Cardiac fibroblast (primary cell): ENCODE results near the gene IL17RC.

ENCODE experiments used
- DNase-seq, 2 donors: peaks; one replicate each; pipeline versions ENCODE4 v3.0.0 to v3.0.0-alpha.2; 2010; ENCODE audit warnings: low read depth in 2 of 2
- H3K4me3 ChIP-seq, 2 donors: replicated peaks in 1 of 2; 1 replicate in 1 of 2; 2 replicates in 1 of 2; pipeline ENCODE4 v1.5.1; 2011; ENCODE audit warnings: low read depth in 2 of 2, low read length in 2 of 2, mild to moderate bottlenecking in 2 of 2, moderate library complexity in 1 of 2
- TF ChIP-seq, protein P1 (sequence below): IDR thresholded peaks from one replicate; pipeline ENCODE4 v1.5.1; 2011; ENCODE audit warnings: low read depth, mild to moderate bottlenecking, low read length, inconsistent platforms

The IL17RC gene

DNA sequence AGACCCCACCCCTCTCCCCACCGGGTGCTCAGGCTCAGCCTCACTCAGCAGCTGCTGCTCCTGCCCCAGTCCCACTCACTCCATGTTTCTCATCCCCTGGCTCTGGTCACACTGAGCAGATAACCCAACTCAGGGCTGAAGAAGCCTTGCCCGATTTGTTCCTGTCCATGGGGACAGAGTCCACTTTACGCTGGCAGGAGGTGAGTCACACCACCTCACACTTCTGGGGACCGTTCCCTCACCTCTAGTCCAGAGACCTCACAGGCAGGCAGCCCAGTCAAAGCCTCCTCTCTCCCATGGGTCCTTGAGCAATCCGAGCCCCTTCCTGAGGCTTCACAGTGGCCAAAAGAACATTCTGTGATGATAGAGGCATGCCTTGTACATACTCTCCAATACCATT lies 38.2 kb upstream of the IL17RC start:
- TF ChIP-seq, protein P1, sequence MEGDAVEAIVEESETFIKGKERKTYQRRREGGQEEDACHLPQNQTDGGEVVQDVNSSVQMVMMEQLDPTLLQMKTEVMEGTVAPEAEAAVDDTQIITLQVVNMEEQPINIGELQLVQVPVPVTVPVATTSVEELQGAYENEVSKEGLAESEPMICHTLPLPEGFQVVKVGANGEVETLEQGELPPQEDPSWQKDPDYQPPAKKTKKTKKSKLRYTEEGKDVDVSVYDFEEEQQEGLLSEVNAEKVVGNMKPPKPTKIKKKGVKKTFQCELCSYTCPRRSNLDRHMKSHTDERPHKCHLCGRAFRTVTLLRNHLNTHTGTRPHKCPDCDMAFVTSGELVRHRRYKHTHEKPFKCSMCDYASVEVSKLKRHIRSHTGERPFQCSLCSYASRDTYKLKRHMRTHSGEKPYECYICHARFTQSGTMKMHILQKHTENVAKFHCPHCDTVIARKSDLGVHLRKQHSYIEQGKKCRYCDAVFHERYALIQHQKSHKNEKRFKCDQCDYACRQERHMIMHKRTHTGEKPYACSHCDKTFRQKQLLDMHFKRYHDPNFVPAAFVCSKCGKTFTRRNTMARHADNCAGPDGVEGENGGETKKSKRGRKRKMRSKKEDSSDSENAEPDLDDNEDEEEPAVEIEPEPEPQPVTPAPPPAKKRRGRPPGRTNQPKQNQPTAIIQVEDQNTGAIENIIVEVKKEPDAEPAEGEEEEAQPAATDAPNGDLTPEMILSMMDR, result no peak
- H3K4me3 ChIP-seq, result no peak overlapping the region
- DNase-seq, result peak; percentile 42 to 83

DNA sequence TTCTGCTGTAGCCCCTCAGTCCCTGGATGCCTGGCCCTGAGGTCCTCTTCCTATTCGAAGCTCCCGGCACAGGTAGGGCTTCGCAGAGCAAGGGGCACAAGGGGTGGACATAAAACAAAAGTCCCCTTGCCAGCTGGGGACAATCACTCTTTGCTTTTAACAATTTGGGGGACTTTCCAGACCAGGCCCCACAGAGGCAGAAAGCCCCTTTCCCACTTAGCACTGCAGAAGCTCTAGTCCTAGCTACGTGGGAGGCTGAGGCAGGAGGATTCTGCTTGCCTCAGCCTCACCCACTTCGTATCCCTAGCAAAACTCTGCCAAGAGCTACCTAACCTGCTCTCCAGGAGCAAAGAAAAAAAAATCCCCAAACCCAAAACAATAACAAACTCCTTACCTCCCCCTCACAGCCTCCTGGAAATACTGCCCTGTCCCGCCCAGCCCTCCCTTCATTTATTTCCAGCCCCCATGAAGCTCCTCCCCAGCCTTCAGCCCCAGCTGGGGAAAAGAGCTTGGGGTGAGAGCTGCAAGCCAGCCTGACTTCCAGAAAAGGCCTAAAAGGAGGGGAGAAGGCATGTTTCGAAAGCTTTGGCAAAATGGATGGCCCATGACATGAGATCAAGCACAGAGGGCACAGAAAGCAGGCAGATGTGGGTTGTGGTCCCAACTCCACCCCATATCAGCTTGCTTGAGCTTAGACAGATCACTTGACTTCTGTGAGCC lies 36.9 kb upstream of the IL17RC start, which contains the start of gene CIDEC:
CIDEC (minus strand) TSS at position 424 of the 720 bp plus-strand sequence. CDS start 1,767 bp downstream, outside the sequence.
- no peak within 1 kb of the TSS for H3K4me3 ChIP-seq
- no peak for DNase-seq
- TF ChIP-seq, protein P1, result no peak

DNA sequence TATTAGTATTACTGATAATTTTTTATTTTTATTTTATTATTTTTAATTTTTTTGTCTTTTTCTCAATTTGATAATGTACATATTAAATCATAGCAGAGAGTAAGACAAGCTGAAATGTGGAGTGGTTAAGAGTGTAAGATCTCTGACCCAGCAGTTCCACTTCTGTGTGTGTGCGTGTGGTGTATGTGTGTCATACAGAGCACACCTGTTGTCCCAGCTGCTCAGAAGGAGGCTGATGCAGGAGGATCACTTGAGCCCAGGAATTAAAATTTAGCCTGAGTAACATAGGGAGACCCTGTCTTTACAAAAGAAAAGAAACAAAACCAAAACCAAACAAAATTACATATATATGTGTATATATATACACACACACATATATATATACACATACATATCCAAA lies 35.5 kb upstream of the IL17RC start:
- H3K4me3 ChIP-seq, result no peak overlapping the region
- TF ChIP-seq, protein P1, result no peak
- DNase-seq, result no peak

DNA sequence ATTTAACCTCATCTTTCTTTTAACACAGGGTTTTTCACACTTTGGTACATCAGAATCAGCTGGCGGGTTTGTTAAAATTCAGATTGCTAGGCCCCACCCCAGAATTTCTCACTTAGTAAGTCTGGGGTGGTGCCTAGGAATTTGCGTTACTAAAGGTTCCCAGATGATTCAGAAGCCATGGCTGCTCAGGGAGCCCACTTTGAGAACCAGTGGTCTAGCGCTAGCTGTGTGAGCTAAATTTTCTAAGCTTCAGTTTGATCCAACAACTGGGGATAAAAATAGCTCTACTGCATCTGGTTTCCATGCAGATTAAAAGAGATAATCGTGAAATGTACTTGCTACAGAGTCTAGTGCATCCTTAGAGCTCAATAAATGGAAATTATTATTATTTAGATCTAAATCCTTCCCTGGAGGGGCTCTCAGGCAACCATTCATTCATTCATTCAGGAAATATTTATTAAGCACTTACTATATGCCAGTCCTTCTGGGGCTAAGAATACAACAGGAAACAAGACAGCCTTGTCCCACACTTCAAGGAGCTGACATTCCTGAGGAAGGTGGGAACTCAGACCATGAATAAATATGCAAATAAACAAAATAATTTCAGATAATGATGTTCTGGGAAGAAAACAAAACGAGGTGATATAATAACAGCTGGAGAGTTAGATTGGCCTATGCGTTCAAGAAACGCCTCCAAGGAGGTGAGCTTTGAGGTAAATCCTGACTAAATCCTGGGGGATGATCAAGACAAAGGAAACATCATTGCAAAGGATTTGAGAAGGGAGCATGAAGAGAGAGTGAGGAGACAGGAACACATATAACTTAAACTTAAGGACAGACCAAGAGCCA lies 33.0 kb upstream of the IL17RC start:
- peak; percentile 44 to 84 for DNase-seq
- TF ChIP-seq, protein P1, result no peak
- H3K4me3 ChIP-seq, result no peak overlapping the region

DNA sequence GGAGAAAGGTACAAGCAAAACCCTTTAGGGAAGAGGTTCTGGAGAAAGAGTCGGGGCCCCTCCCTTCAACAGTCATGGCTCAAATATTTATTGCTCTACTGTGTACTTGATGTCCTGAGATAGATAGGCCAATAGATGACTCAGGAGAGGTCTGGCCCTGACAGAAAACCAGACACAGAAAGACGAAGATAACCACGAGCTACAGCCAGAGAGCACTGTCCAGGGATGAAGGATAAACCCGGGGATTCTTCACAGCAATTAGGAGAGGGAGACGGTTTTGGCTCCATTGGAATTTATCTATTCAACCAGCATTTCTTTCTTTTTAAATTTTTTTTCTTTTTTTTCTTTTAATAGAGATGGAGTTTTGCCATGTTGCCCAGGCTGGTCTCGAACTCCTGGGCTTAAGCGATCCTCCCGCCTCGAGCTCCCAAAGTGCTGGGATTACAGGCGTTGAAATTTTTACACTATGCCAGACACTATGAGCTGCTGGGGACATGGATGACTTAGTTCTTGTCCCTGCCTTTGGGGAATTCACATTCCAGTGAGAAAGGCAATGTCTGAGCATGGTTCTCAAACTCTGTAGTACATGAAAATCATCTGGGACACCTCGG lies 32.2 kb upstream of the IL17RC start:
- TF ChIP-seq, protein P1, result no peak
- no peak overlapping the region for H3K4me3 ChIP-seq
- DNase-seq, result peak; percentile 74 to 96

DNA sequence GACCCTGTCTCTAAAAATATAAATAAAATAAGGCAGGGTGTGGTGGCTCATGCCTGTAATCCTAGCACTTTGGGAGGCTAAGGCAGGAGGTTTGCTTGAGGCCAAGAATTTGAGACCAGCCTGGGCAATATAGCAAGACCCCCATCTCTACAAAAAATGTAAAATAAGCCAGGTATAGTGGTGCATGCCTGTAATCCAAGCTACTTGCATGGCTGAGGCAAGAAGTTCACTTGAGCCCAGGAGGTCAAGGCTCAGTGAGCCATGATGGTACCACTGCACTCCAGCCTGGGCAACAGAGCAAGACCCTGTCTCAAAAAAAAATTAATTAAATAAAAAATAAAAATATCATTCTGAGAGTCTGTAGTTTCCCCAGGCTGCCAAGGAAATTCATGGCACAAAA lies 30.6 kb upstream of the IL17RC start:
- DNase-seq, result no peak
- no peak overlapping the region for H3K4me3 ChIP-seq
- TF ChIP-seq, protein P1, result no peak
